Keratinocyte (primary cell): ENCODE measurements around the gene SLC20A1. TPM values are rescaled to one million over a fixed set of nuclear protein-coding genes. Genes with fewer than 3 reads are reported as not detected.

Experiments used
- DNase-seq: peaks from one replicate; pipeline ENCODE4 v3.0.0-alpha.2; 2011; ENCODE audit warnings: low read depth, missing footprints, low spot score
- FAIRE-seq: peaks from 2 replicates; lab custom pipeline; 2011; peaks lifted over from hg19 to GRCh38; lab: Jason Lieb, UNC
- H2AFZ ChIP-seq: 2 replicates; pipeline ENCODE4 v1.6.0; 2012; ENCODE audit warnings: low read length, control low read depth, inconsistent platforms; ENCODE audit not compliant: control insufficient read depth
- H3K27ac ChIP-seq: 2 replicates; pipeline ENCODE4 v1.5.1; 2011; ENCODE audit warnings: low read length; ENCODE audit not compliant: control insufficient read depth, insufficient read depth
- H3K27me3 ChIP-seq: 3 replicates; pipeline ENCODE4 v1.6.0; 2011; ENCODE audit warnings: low read length; ENCODE audit not compliant: control insufficient read depth, insufficient read depth; ENCODE audit errors: extremely low read depth
- H3K36me3 ChIP-seq, 2 experiments: 2 replicates in 1 of 2; 3 replicates in 1 of 2; pipeline ENCODE4 v1.5.1; 2011; ENCODE audit warnings: low read length in 2 of 2, mild to moderate bottlenecking in 1 of 2; ENCODE audit not compliant: control insufficient read depth in 2 of 2, insufficient read depth in 2 of 2; ENCODE audit errors: extremely low read depth in 1 of 2
- H3K4me1 ChIP-seq: 3 replicates; pipeline ENCODE4 v1.5.1; 2011; ENCODE audit warnings: low read length; ENCODE audit not compliant: control insufficient read depth, insufficient read depth; ENCODE audit errors: extremely low read depth
- H3K4me2 ChIP-seq: 3 replicates; pipeline ENCODE4 v1.6.0; 2011; ENCODE audit warnings: low read depth, low read length; ENCODE audit not compliant: control insufficient read depth, insufficient read depth; ENCODE audit errors: extremely low read depth
- H3K4me3 ChIP-seq, 3 experiments: fragments of 200-600 bp in 1 of 3; sonication (generic) in 1 of 3; 2 replicates in 2 of 3; 3 replicates in 1 of 3; pipeline ENCODE4 v1.5.1; 2011 to 2016; ENCODE audit warnings: low read length in 3 of 3, mild to moderate bottlenecking in 3 of 3, control low read depth in 2 of 3, inconsistent platforms in 1 of 3, low read depth in 1 of 3, mixed read lengths in 1 of 3, mixed run types in 1 of 3, moderate library complexity in 1 of 3; ENCODE audit not compliant: control insufficient read depth in 2 of 3, insufficient read depth in 2 of 3; ENCODE audit errors: extremely low read depth in 1 of 3
- H3K79me2 ChIP-seq: 2 replicates; pipeline ENCODE4 v1.6.0; 2012; ENCODE audit warnings: low read length; ENCODE audit not compliant: control insufficient read depth, insufficient read depth
- H3K9ac ChIP-seq: 3 replicates; pipeline ENCODE4 v1.6.0; 2011; ENCODE audit warnings: low read length; ENCODE audit not compliant: control insufficient read depth, insufficient read depth; ENCODE audit errors: extremely low read depth
- H3K9me1 ChIP-seq: 3 replicates; pipeline ENCODE4 v1.6.0; 2011; ENCODE audit warnings: low read length; ENCODE audit not compliant: control insufficient read depth, insufficient read depth; ENCODE audit errors: extremely low read depth
- H3K9me3 ChIP-seq: 2 replicates; pipeline ENCODE4 v1.5.1; 2012; ENCODE audit warnings: low read depth, low read length; ENCODE audit not compliant: control insufficient read depth
- H4K20me1 ChIP-seq: 3 replicates; pipeline ENCODE4 v1.6.0; 2011; ENCODE audit warnings: low read length; ENCODE audit not compliant: control insufficient read depth, insufficient read depth; ENCODE audit errors: extremely low read depth
- CTCF ChIP-seq, 3 experiments: IDR thresholded peaks in 1 of 3; conservative IDR thresholded peaks in 1 of 3; optimal IDR thresholded peaks in 1 of 3; 2 replicates in 2 of 3; 3 replicates in 1 of 3; pipeline versions ENCODE3 to v1.5.1; 2011; ENCODE audit warnings: low read length in 3 of 3, mild to moderate bottlenecking in 3 of 3, moderate library complexity in 2 of 3, control low read depth in 1 of 3, inconsistent platforms in 1 of 3; ENCODE audit not compliant: insufficient read depth in 2 of 3; ENCODE audit errors: extremely low read depth in 1 of 3
- EZH2 ChIP-seq: IDR thresholded peaks from one replicate; pipeline ENCODE4 v1.6.1; 2012; ENCODE audit warnings: inconsistent platforms, mild to moderate bottlenecking, low read length, moderate library complexity
- dilution Hi-C: fragments of 300-500 bp; cut with MboI; formaldehyde crosslinking; loops from one replicate; pipeline ENCODE4 v1.7.0; 2020; ENCODE audit warnings: low sequenced_read_pairs; ENCODE audit not compliant: extremely low pct_ligation_motif_present
- polyA plus RNA-seq, 5 experiments: library from polyadenylated mRNA; depleted of rRNA in 3 of 5; stranded (reverse) in 3 of 5; stranded (forward) in 1 of 5; unstranded in 1 of 5; fragments of >200 nt; gene quantifications; 1 replicate in 1 of 5; 2 replicates in 3 of 5; 3 replicates in 1 of 5; pipeline versions ENCODE4 v1.2.1 to v1.2.3, GENCODE V29; 2011 to 2012; ENCODE audit warnings: missing spikeins in 2 of 5, low read depth in 1 of 5, low replicate concordance in 1 of 5

SLC20A1 gene
- polyA plus RNA-seq, 1 donor (not counting 4 experiments of a cell fraction or from before 2014, with no cell fraction given) = 265 TPM

GRCh38 chr2:112648081-112648480, 2.3 kb downstream of the SLC20A1 start:
- H3K9me3 ChIP-seq = no peaks in the 10 kb centered on the region
- H4K20me1 ChIP-seq = peaks cover 40% of the 10 kb centered on the region
- H3K79me2 ChIP-seq = peaks cover 66% of the 10 kb centered on the region
- FAIRE-seq = no peak
- no peaks in the 10 kb centered on the region for H3K27me3 ChIP-seq
- H3K4me1 ChIP-seq = peaks cover 51% of the 10 kb centered on the region
- H2AFZ ChIP-seq = no peak overlapping the region
- H3K9me1 ChIP-seq = no peaks in the 10 kb centered on the region
- peak overlapping the region; percentile 94 for H3K9ac ChIP-seq
- peak overlapping the region; percentile 71 to 98 (median 92) for H3K4me3 ChIP-seq
- TF ChIP-seq EZH2 = no peak
- TF ChIP-seq CTCF (optimal IDR thresholded peaks at IDR 0.05 in 1 of 3, IDR thresholded peaks at IDR 0.05 in 1 of 3, conservative IDR thresholded peaks at IDR 0.05 in 1 of 3; ENCODE audit: extremely low read depth in 1 of 3, insufficient read depth in 2 of 3, low read length in 3 of 3) = no peak
- H3K27ac ChIP-seq = peak overlapping the region; percentile 98
- H3K4me2 ChIP-seq = peak overlapping the region; percentile 75
- DNase-seq = no peak
- peaks cover 15 to 47% of the 10 kb centered on the region in 2 experiments for H3K36me3 ChIP-seq
- dilution Hi-C loops = no loop called here

GRCh38 chr2:112656679-112657078, 10.9 kb downstream of the SLC20A1 start:
- peaks cover 16% of the 10 kb centered on the region for H3K4me1 ChIP-seq
- dilution Hi-C loops = no loop called here
- FAIRE-seq = no peak
- no peak overlapping the region for H3K27ac ChIP-seq
- H3K27me3 ChIP-seq = no peaks in the 10 kb centered on the region
- no peak overlapping the region for H3K4me3 ChIP-seq
- no peaks in the 10 kb centered on the region for H3K9me3 ChIP-seq
- H3K4me2 ChIP-seq = no peak overlapping the region
- TF ChIP-seq EZH2 (no peak), CTCF (optimal IDR thresholded peaks at IDR 0.05 in 1 of 3, IDR thresholded peaks at IDR 0.05 in 1 of 3, conservative IDR thresholded peaks at IDR 0.05 in 1 of 3; ENCODE audit: extremely low read depth in 1 of 3, insufficient read depth in 2 of 3, low read length in 3 of 3) (no peak)
- H4K20me1 ChIP-seq = peaks cover 35% of the 10 kb centered on the region
- peaks cover 26% of the 10 kb centered on the region for H3K79me2 ChIP-seq
- H3K9me1 ChIP-seq = peaks cover 3% of the 10 kb centered on the region
- H3K36me3 ChIP-seq = peaks cover 35 to 57% of the 10 kb centered on the region in 2 experiments
- H2AFZ ChIP-seq = no peak overlapping the region
- DNase-seq = no peak
- no peak overlapping the region for H3K9ac ChIP-seq
